ENCODE measurements around the gene RILPL2.
A peak's percentile ranks its signal among the peaks of the same experiment; 100 is the strongest.

RILPL2 gene

DNA sequence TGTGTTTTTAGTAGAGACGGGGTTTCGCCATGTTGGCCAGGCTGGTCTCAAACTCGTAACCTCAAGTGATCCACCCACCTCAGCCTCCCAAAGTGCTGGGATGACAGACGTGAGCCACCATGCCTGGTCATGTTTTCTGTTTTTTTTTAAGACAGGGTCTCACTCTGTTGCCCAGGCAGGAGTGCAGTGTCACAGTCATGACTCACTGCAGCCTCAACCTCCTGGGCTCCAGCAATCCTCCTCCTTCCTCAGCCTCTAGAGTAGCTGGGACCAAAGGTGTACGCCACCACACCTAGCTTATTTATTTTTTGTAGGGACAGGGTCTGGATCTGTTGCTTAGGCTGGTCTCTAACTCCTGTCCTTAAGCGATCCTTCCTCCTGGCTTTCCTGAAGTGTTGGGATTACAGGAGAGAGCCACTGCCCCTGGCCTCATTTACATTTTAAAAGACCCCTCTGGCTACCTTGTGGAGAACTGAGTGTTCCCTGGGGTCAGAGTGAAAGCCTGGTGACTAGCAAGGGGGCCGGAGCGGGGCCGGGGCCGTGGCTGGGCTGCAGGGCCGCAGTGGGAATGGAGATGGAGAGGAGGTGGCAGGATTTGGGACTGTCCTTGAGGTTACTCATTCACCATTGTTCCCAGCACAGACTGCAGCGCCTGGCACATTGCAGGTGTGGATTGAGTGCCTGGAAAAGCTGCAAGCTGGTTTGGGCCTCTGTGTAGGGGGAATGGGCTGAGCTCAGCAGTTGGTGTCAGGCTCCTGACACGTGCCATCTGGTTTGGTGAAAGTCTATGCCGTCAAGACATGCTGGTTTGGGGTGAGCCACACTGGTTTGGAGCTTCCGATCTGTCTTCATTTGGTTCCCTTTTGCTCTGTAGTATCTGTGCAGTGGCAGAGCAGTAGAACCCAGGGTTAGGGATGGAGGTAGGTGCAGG lies 34.5 kb downstream of the RILPL2 start:
- Mint-ChIP-seq H3K9me3 (no peaks in the 10 kb centered on the region), H3K4me3 (no peak overlapping the region), H3K4me1 (ENCODE audit: low read depth) (peaks cover 7% of the 10 kb centered on the region), H3K27ac (peak overlapping the region; percentile 67), H3K27me3 (no peaks in the 10 kb centered on the region), H3K36me3 (ENCODE audit: low read depth) (peaks cover 81% of the 10 kb centered on the region)
- no peak for DNase-seq

DNA sequence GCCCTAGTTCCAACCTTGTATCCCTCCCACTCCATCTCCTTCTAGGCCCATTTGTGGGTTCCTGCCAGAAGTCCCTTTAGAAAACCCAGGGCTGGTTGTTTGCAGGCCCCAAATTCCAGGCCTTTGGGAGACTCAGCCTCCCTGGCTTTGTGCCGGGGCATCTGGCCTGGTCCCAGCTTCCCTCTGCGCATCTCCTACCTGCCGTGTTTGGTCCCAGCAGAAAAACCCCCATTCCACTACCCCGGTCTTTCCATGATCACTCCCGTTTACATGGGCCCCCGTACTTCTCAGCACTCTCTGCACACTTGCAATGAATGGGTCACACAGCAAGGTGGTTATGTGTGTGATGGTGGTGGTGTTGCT lies 37.2 kb downstream of the RILPL2 start:
- Mint-ChIP-seq H3K36me3 (ENCODE audit: low read depth) (peaks cover 82% of the 10 kb centered on the region), H3K9me3 (no peaks in the 10 kb centered on the region)
- DNase-seq: no peak

DNA sequence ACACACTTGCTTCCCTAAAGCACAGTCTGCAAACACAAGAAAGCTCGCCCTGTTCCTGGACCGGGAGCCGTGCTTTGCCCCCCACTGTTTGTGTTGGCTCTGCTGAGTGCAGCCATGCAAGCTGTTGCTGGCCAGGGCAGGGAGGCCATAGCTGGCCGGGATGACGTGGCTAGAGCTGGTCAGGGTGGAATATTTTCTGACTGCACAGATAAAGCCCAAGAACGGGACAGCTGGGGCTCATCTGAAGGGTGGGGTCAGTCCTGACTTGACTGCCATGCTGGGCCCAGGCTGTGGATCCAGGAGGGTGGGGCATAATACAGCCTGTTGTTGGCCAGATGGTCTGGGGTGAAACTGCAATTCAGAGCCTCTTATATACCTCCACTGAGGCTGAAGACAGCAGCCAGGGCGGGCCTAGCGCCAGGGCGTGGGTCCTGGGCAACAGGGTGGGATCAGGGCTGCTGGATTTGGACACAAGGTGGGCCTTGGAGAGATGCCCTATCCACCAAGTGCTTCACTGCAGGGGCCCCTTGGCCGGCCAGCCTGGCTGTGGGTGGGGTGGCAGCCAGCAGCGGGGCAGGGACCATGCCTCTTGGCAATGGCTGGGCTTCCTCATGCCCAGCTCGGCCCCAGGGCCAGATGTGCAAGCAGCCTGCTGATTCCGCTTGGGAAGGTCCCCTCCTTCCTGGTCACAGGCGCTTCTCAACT lies 37.8 kb downstream of the RILPL2 start:
- H3K36me3 Mint-ChIP-seq (ENCODE audit: low read depth): peaks cover 78% of the 10 kb centered on the region
- no peak overlapping the region for H3K27ac Mint-ChIP-seq
- H3K27me3 Mint-ChIP-seq: no peaks in the 10 kb centered on the region
- DNase-seq: no peak
- no peak overlapping the region for H3K4me3 Mint-ChIP-seq
- H3K4me1 Mint-ChIP-seq (ENCODE audit: low read depth): peaks cover 10% of the 10 kb centered on the region
- no peaks in the 10 kb centered on the region for H3K9me3 Mint-ChIP-seq

More for the DNA sequence above, 37.2 kb downstream of the RILPL2 start:
- H3K27me3 Mint-ChIP-seq: no peaks in the 10 kb centered on the region
- H3K4me3 Mint-ChIP-seq: no peak overlapping the region
- peaks cover 10% of the 10 kb centered on the region for H3K4me1 Mint-ChIP-seq (ENCODE audit: low read depth)
- H3K27ac Mint-ChIP-seq: peak overlapping the region; percentile 41

DNA sequence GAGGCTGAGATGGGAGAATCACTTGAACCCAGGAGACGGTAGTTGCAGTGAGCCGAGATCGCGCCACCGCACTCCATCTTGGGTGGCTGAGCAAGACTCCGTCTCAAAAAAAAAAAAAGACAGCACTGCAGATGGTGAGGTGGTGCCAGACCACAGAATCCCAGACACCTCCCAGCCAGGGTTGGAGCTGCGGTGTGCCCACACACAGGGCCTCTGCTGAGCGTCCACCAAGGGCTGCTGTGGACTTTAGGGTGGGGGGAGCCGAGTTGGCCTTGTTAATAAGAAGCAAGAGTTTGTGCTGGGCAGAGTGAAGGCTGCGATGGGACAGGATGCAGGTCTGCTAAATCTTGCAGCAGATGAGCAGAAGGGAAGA lies 38.3 kb downstream of the RILPL2 start:
- H3K36me3 Mint-ChIP-seq (ENCODE audit: low read depth): peaks cover 78% of the 10 kb centered on the region
- no peaks in the 10 kb centered on the region for H3K27me3 Mint-ChIP-seq
- H3K27ac Mint-ChIP-seq: no peak overlapping the region
- H3K4me3 Mint-ChIP-seq: no peak overlapping the region
- no peaks in the 10 kb centered on the region for H3K9me3 Mint-ChIP-seq
- peaks cover 13% of the 10 kb centered on the region for H3K4me1 Mint-ChIP-seq (ENCODE audit: low read depth)
- DNase-seq: no peak

DNA sequence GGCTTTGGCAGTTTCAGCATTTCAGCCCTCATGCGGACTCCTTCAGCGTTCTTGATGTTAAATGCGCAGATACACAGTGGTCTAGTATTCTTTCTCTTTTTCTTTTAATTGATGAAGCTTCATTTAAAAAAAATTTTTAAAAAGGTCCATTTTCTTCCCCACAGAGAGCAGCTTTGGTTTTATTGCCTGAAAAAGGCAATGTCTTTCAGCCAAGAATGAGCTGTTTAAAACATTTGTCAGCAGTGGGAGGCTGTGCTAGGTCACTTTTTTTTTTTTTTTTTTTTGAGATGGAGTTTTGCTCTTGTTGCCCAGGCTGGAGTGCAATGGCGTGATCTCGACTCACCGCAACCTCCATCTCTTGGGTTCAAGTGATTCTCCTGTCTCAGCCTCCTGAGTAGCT lies 39.1 kb downstream of the RILPL2 start:
- Mint-ChIP-seq H3K9me3 (no peaks in the 10 kb centered on the region), H3K27me3 (no peaks in the 10 kb centered on the region), H3K27ac (peak overlapping the region; percentile 33), H3K4me3 (no peak overlapping the region), H3K4me1 (ENCODE audit: low read depth) (peaks cover 15% of the 10 kb centered on the region), H3K36me3 (ENCODE audit: low read depth) (peaks cover 78% of the 10 kb centered on the region)
- no peak for DNase-seq

DNA sequence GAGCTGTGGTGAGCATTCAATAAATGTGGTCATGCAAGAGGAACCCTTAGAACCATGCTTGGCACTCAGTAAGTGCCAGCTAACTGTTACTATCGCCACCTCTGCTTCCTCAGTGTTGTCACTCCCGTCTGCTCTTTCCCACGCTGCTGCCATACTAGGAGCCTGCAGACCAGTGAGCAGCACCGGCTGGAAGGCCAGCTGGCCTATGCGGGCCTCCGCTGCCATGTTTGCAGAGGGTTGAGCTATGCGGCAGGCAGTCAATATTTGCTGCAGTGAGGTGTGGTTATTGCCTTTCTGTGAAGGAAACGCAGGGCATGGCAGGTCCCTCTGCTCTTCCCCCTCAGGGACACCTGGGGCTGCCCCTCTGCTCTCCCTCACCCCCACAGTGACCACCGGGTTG lies 39.5 kb downstream of the RILPL2 start:
- Mint-ChIP-seq H3K4me1 (ENCODE audit: low read depth) (peaks cover 15% of the 10 kb centered on the region), H3K36me3 (ENCODE audit: low read depth) (peaks cover 78% of the 10 kb centered on the region), H3K4me3 (no peak overlapping the region), H3K27me3 (no peaks in the 10 kb centered on the region), H3K27ac (peak overlapping the region; percentile 33), H3K9me3 (no peaks in the 10 kb centered on the region)
- DNase-seq: no peak

DNA sequence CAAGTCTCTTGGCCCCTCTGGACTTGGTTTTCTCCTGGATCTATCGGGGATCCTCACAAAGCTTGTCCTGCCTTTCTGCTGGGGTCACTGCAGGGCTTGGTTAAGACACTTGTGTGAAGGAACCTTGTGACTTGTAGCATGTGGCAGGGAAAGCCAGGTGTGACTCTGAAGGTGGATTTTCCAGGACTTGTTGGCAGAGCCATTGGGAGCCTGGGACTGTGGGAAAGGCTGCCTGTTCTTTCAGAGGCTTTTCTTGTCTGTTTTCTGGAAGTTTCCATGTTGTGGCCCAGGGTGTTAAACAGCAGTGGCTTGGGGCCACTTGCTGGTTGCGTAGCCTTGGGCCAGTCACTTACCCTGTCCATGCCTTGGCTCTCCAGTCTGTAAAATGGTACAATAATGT lies 39.9 kb downstream of the RILPL2 start:
- peaks cover 18% of the 10 kb centered on the region for H3K4me1 Mint-ChIP-seq (ENCODE audit: low read depth)
- DNase-seq: no peak
- H3K4me3 Mint-ChIP-seq: no peak overlapping the region
- H3K27ac Mint-ChIP-seq: no peak overlapping the region
- H3K27me3 Mint-ChIP-seq: no peaks in the 10 kb centered on the region
- no peaks in the 10 kb centered on the region for H3K9me3 Mint-ChIP-seq
- H3K36me3 Mint-ChIP-seq (ENCODE audit: low read depth): peaks cover 81% of the 10 kb centered on the region

DNA sequence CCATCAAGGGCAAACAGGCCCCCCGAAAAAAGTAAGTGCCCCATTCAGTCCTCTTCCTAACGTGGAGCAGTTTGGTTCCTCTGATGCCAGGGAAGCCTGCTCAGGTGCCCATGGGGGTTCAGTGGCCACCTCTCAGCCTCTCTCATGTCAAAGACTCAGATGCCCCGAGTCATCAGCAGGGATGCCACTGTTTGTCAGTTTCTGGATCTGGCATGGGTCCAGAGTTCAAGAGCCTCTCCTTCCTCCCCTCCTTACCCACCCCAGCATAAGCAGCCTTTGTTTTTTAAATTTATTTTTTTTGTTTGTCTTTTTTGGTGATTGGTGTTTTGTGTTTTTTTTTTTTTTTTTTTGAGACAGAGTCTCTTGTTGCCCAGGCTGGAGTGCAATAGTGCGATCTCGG lies 41.2 kb downstream of the RILPL2 start:
- Mint-ChIP-seq H3K27ac (peak overlapping the region; percentile 20), H3K36me3 (ENCODE audit: low read depth) (peaks cover 88% of the 10 kb centered on the region), H3K4me1 (ENCODE audit: low read depth) (peaks cover 30% of the 10 kb centered on the region), H3K9me3 (no peaks in the 10 kb centered on the region), H3K4me3 (no peak overlapping the region), H3K27me3 (no peaks in the 10 kb centered on the region)
- no peak for DNase-seq

DNA sequence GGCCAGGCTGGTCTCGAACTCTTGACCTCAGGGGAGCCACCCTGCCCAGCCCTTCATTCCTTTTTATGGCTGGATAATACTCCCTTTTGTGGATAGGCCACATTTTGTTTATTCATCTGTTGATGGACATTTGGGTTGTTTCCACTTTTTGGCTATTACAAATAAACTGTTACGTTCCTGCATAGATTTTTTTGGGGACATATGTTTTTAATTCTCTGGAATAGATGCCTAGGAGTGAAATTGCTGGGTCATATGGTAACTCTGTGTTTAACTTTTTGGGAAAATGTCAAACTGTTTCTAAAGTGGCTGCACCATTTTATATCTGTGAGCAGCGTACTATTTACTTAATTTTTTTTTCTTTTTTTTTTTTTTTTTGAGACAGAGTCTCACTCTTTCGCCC lies 42.7 kb downstream of the RILPL2 start:
- H3K4me3 Mint-ChIP-seq: no peak overlapping the region
- no peak for DNase-seq
- H3K4me1 Mint-ChIP-seq (ENCODE audit: low read depth): peaks cover 32% of the 10 kb centered on the region
- no peaks in the 10 kb centered on the region for H3K27me3 Mint-ChIP-seq
- no peaks in the 10 kb centered on the region for H3K9me3 Mint-ChIP-seq
- H3K27ac Mint-ChIP-seq: no peak overlapping the region
- peaks cover 85% of the 10 kb centered on the region for H3K36me3 Mint-ChIP-seq (ENCODE audit: low read depth)

DNA sequence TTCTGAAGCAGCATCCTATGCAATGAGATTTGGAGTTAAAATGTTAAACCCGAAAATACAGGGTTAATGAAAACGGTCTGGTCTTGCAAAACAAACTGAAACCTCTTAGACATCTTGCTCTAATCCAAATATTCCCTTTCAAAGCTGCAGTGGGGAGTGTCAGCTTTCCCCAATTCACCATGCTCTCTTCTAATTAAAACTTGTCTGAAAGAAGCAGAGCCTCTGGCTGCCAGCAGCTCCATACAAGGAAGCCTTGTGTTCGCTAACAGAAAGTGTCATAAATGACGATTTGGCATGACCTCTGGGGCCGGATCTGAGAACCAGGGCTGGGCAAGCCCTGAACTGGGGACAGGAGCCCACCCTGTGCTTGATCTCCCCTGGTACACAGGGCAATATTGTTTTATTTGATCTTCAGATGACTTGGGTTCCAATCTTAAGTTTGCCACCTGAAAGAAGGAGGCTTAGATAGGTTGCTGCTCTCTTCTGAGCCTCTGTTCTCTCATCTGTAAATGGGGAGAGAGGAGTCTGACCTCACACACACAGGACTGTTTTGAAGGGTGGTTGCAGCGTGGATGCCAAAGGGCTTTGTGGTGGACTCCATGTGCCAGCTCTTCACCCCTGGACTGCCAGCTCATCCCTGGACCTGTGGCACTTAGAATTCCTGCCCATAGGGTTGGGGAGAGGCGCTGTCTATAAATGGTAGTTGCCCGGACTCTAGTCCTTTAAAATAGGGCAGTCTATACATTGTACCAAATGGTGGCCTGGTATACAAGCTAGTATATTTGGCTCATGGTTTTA lies 44.7 kb downstream of the RILPL2 start:
- no peaks in the 10 kb centered on the region for H3K27me3 Mint-ChIP-seq
- peaks cover 46% of the 10 kb centered on the region for H3K4me1 Mint-ChIP-seq (ENCODE audit: low read depth)
- DNase-seq: no peak
- peak overlapping the region; percentile 59 for H3K27ac Mint-ChIP-seq
- peak overlapping the region; percentile 87 for H3K4me3 Mint-ChIP-seq
- peaks cover 67% of the 10 kb centered on the region for H3K36me3 Mint-ChIP-seq (ENCODE audit: low read depth)
- no peaks in the 10 kb centered on the region for H3K9me3 Mint-ChIP-seq

DNA sequence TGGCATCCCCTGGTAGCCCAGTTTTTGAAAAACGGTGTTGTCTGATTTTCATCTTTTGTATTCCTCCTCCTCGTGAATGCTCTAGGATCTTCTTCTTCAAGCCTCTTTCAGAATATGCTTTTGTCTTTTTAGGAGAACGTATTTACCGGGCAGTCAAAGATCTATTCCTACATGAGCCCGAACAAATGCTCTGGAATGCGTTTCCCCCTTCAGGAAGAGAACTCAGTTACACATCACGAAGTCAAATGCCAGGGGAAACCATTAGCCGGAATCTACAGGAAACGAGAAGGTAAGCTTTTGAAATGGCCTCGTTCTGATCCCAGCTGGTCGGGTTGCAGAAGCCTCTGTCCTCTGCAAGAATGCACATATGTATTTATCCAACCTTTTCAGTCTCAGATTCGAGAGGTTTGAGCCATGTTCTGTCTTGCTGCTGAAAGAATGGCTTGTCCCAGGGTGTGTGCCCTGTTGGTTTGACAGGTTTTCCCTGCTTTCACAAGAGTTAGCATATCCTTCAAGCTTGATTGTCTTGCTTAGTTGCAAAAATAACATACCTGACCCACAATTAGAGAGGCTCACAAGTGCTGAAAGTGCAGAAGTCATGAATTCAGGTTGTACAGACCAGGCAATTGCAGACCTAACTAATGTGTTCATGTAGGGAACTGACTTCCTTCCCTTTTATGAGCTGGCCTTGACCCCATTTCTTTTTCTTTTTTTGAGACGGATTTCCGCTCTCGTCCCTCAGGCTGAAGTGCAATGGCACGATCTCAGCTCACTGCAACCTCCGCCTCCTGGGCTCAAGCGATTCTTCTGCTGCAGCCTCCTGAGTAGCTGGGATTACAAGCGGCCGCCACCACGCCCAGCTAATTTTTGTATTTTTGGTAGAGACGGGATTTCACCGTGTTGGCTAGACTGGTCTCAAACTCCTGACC lies 45.7 kb downstream of the RILPL2 start:
- Mint-ChIP-seq H3K36me3 (ENCODE audit: low read depth) (peaks cover 57% of the 10 kb centered on the region), H3K4me1 (ENCODE audit: low read depth) (peaks cover 43% of the 10 kb centered on the region)

DNA sequence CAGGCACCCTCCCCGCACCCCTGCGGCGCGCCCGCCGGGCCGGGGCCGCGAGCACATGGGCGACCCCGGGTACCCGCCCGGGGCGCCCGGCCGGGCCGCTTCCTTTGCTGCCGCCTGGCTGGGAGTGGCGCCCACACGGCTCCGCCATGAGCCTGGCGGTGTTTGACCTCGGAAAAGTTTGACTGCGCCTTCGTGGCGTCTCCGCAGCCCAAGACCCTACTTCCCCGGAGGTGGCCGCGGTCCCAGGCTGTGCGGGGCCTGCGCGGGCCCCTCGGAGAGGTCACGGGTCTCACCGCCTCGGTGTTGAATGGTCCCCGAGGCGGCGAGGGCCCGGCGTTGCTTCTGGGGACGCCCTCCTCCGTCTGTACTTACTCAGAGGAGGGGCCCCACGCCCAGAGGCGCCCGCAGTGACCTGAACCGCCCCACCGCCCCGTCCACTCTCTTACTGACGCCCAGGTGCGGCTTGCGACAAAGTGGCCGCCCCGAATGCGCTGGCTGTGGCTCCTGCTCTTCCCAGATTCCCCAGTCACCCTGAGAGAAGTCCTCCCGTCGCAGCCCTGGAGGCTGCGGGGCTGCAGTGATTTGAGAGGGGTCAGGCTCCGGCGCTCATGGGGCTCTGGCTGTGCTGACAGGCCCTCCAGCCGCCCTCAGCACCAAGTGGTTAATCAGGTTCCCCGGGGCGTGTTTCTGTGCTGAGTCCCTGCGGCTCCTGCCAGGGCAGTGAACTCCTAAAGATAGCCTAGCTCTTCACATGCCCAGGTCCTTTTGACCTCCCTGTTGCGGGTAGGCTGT lies 46.7 kb downstream of the RILPL2 start:
- H3K4me3 Mint-ChIP-seq: peak overlapping the region; percentile 87

More for the DNA sequence above, 45.7 kb downstream of the RILPL2 start:
- no peak for DNase-seq
- Mint-ChIP-seq H3K27ac (peak overlapping the region; percentile 90), H3K9me3 (no peaks in the 10 kb centered on the region), H3K27me3 (no peaks in the 10 kb centered on the region), H3K4me3 (peak overlapping the region; percentile 87)

DNA sequence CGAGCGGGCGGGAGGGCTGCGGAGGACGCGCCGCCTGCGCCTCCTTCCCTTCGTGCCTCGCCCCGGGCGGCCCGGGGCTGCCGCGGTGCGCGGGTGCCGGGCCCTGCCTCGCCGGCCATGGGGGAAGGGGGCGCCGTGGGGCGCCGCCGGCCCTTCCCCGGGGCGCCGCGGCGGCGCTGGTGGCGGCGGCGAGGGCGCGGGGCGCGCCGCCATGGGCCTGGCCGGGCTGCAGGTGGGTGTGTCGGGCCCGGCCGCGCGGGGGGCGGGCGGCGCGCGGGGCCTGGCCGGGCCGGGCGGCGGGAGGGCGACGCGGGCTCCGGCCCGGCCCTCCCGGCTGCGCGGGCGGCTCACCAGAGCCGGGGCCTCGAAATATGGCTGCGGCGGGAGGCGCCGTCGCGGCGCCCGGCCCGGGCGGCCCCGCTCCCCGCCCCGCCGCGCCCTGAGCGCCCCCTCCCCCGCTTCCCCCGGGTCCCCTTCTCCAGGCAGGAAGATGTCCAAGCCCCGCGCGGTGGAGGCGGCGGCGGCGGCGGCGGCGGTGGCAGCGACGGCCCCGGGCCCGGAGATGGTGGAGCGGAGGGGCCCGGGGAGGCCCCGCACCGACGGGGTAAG lies 47.4 kb downstream of the RILPL2 start:
- H3K4me3 Mint-ChIP-seq: no peak overlapping the region
- peaks cover 47% of the 10 kb centered on the region for H3K36me3 Mint-ChIP-seq (ENCODE audit: low read depth)
- H3K9me3 Mint-ChIP-seq: no peaks in the 10 kb centered on the region
- H3K27me3 Mint-ChIP-seq: no peaks in the 10 kb centered on the region
- DNase-seq: no peak
- no peak overlapping the region for H3K27ac Mint-ChIP-seq
- H3K4me1 Mint-ChIP-seq (ENCODE audit: low read depth): peaks cover 45% of the 10 kb centered on the region

More for the DNA sequence above, 46.7 kb downstream of the RILPL2 start:
- Mint-ChIP-seq H3K27me3 (no peaks in the 10 kb centered on the region), H3K27ac (peak overlapping the region; percentile 90), H3K36me3 (ENCODE audit: low read depth) (peaks cover 47% of the 10 kb centered on the region), H3K4me1 (ENCODE audit: low read depth) (peaks cover 43% of the 10 kb centered on the region), H3K9me3 (no peaks in the 10 kb centered on the region)
- DNase-seq: peak; percentile 65
